Osteoblast (primary cell): Measurements from ENCODE around the gene COL6A1. TPM values are rescaled to one million over a fixed set of nuclear protein-coding genes. Genes with fewer than 3 reads are reported as not detected.

Experiments
- DNase-seq: peaks from one replicate; pipeline ENCODE4 v3.0.0; 2011; ENCODE audit warnings: low spot score, mixed read lengths; ENCODE audit not compliant: insufficient read length; ENCODE audit errors: missing footprints
- H2AFZ ChIP-seq: 2 replicates; pipeline ENCODE4 v1.6.0; 2011; ENCODE audit warnings: mild to moderate bottlenecking, low read length
- H3K27ac ChIP-seq: 2 replicates; pipeline ENCODE4 v1.5.1; 2011; ENCODE audit warnings: mild to moderate bottlenecking, low read depth, low read length, moderate library complexity
- H3K27me3 ChIP-seq: 2 replicates; pipeline ENCODE4 v1.6.0; 2012; ENCODE audit warnings: mild to moderate bottlenecking, control low read depth, inconsistent platforms, low read length, moderate library complexity; ENCODE audit not compliant: insufficient read depth
- H3K36me3 ChIP-seq: 2 replicates; pipeline ENCODE4 v1.5.1; 2011; ENCODE audit warnings: mild to moderate bottlenecking, low read length, control low read depth, moderate library complexity; ENCODE audit not compliant: insufficient read depth
- H3K4me1 ChIP-seq: 2 replicates; pipeline ENCODE4 v1.5.1; 2011; ENCODE audit warnings: mild to moderate bottlenecking, low read length, control low read depth, moderate library complexity; ENCODE audit not compliant: insufficient read depth
- H3K4me2 ChIP-seq: 2 replicates; pipeline ENCODE4 v1.6.0; 2011; ENCODE audit warnings: mild to moderate bottlenecking, low read length; ENCODE audit not compliant: insufficient read depth
- H3K4me3 ChIP-seq: fragments of 200-600 bp; sonication (generic); 3 replicates; pipeline ENCODE4 v1.5.1; 2012; ENCODE audit warnings: mild to moderate bottlenecking, low read length, inconsistent platforms; ENCODE audit not compliant: insufficient read depth
- H3K79me2 ChIP-seq: 2 replicates; pipeline ENCODE4 v1.6.0; 2012; ENCODE audit warnings: mild to moderate bottlenecking, low read length, control low read depth, inconsistent platforms; ENCODE audit not compliant: insufficient read depth
- H3K9me3 ChIP-seq: 2 replicates; pipeline ENCODE4 v1.5.1; 2011; ENCODE audit warnings: low read depth, low read length, control low read depth
- H4K20me1 ChIP-seq: 2 replicates; pipeline ENCODE4 v1.6.0; 2012; ENCODE audit warnings: mild to moderate bottlenecking, low read length, control low read depth; ENCODE audit not compliant: insufficient read depth
- total RNA-seq: library from RNA; depleted of rRNA; stranded (reverse); fragments of >200 nt; gene quantifications from 2 replicates; pipeline ENCODE4 v1.2.3, GENCODE V29; 2012
- TF ChIP-seq, protein P1 (sequence below): IDR thresholded peaks from 2 replicates; pipeline ENCODE4 v1.5.1; 2011; ENCODE audit warnings: mild to moderate bottlenecking, low read depth, low read length, moderate library complexity; ENCODE audit errors: extremely low read depth

Gene COL6A1
- total RNA-seq, 1 donor: 1,612 TPM

GRCh38 chr21:45934554-45934953, 47.0 kb upstream of the COL6A1 start:
- no peak overlapping the region for H3K4me2 ChIP-seq
- peaks cover 8% of the 10 kb centered on the region for H3K9me3 ChIP-seq
- H3K79me2 ChIP-seq: no peaks in the 10 kb centered on the region
- H3K27ac ChIP-seq: no peak overlapping the region
- no peaks in the 10 kb centered on the region for H3K27me3 ChIP-seq
- H3K36me3 ChIP-seq: no peaks in the 10 kb centered on the region
- H3K4me3 ChIP-seq: no peak overlapping the region
- no peaks in the 10 kb centered on the region for H4K20me1 ChIP-seq
- H3K4me1 ChIP-seq: no peaks in the 10 kb centered on the region
- DNase-seq: peak; percentile 73
- TF ChIP-seq, protein P1, sequence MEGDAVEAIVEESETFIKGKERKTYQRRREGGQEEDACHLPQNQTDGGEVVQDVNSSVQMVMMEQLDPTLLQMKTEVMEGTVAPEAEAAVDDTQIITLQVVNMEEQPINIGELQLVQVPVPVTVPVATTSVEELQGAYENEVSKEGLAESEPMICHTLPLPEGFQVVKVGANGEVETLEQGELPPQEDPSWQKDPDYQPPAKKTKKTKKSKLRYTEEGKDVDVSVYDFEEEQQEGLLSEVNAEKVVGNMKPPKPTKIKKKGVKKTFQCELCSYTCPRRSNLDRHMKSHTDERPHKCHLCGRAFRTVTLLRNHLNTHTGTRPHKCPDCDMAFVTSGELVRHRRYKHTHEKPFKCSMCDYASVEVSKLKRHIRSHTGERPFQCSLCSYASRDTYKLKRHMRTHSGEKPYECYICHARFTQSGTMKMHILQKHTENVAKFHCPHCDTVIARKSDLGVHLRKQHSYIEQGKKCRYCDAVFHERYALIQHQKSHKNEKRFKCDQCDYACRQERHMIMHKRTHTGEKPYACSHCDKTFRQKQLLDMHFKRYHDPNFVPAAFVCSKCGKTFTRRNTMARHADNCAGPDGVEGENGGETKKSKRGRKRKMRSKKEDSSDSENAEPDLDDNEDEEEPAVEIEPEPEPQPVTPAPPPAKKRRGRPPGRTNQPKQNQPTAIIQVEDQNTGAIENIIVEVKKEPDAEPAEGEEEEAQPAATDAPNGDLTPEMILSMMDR: no peak
- no peak overlapping the region for H2AFZ ChIP-seq

DNA sequence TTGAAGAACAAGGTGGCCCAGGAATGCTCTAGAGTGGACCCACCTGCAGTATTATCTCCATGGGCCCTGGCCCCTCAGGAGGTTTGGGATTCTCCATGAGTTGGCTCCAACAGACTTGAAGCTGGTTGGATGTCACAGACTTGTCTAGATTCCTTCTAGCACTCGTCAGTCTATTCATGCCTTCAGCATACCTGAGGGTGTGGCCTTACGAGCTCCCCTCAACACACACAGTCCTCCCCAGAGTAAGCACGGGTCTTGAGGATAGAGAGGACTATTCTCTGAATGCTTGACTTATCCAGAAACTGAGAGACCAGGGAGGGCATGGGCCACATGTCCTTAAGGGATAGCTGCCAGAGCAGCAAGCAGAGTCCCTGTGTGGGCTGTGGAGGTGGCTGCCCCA, 45.9 kb upstream of the COL6A1 start:
- Histone ChIP-seq H3K4me2 (no peak overlapping the region), H4K20me1 (no peaks in the 10 kb centered on the region), H3K27me3 (no peaks in the 10 kb centered on the region), H3K4me1 (no peaks in the 10 kb centered on the region), H3K27ac (no peak overlapping the region), H2AFZ (no peak overlapping the region), H3K9me3 (peaks cover 8% of the 10 kb centered on the region), H3K4me3 (no peak overlapping the region), H3K36me3 (no peaks in the 10 kb centered on the region), H3K79me2 (no peaks in the 10 kb centered on the region)
- DNase-seq: peak; percentile 78
- TF ChIP-seq, protein P1: no peak

DNA sequence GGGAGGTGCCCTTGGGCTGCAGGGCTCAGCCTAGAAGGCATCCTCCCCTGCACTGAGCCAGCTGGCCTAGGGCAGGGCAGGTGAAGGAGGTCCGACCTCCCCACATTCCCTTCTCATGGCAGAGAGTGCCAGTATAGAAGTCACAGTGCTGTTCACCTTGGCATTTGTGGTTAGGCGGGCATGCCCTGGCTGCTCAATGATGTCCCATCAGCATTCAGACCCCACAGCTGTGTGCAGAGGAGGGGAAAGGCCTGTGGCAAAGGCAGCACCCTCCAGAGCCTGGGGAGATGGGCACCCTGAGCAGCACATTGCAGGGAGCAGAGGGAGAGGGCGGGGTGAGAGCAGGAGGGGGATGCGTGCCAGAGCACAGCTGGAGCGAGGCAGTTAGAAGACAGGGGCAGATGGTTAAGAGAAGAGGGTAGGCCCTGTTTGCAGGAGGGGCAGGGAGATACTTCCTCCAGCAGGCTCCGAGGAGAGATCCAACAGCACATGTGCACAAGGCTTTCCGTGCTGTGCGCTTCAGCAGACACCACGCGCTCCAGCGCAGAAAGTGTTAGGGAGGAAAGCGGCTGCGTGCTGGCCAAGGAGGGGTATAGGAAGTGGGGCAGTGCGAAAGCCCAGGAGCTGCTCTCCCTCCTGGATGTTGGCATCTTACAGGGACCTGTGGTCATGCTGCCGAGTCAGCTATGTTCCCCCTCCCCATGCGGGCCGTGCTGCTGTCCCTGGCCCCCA, 43.7 kb upstream of the COL6A1 start:
- Histone ChIP-seq H3K79me2 (no peaks in the 10 kb centered on the region), H4K20me1 (no peaks in the 10 kb centered on the region), H3K4me2 (no peak overlapping the region), H3K36me3 (no peaks in the 10 kb centered on the region), H3K9me3 (peaks cover 8% of the 10 kb centered on the region), H3K4me3 (no peak overlapping the region), H2AFZ (no peak overlapping the region), H3K4me1 (no peaks in the 10 kb centered on the region), H3K27ac (no peak overlapping the region), H3K27me3 (no peaks in the 10 kb centered on the region)
- TF ChIP-seq, protein P1: no peak
- DNase-seq: no peak

- no peaks in the 10 kb centered on the region for H3K4me1 ChIP-seq
- peaks cover 8% of the 10 kb centered on the region for H3K9me3 ChIP-seq
- no peaks in the 10 kb centered on the region for H3K79me2 ChIP-seq
- TF ChIP-seq, protein P1: no peak
- DNase-seq: peak; percentile 70
- no peaks in the 10 kb centered on the region for H3K27me3 ChIP-seq
- H3K4me2 ChIP-seq: no peak overlapping the region
- no peak overlapping the region for H2AFZ ChIP-seq
- no peak overlapping the region for H3K27ac ChIP-seq
- no peak overlapping the region for H3K4me3 ChIP-seq
- H4K20me1 ChIP-seq: no peaks in the 10 kb centered on the region
- H3K36me3 ChIP-seq: no peaks in the 10 kb centered on the region
Measured at GRCh38 chr21:45938453-45938755, 43.2 kb upstream of the COL6A1 start.
